GM23338 (cell line): ENCODE measurements around the gene FANCC. TPM values are rescaled to one million over a fixed set of nuclear protein-coding genes. Genes with fewer than 3 reads are reported as not detected.

Source experiments
- ATAC-seq: fragments of 200-7000 bp; cut with Tn5 transposase; 3 replicates; pipeline ENCODE4 v1.9.1; 2020
- DNase-seq: peaks from one replicate; pipeline ENCODE4 v3.0.0-alpha.2; 2015; ENCODE audit warnings: low spot score
- H2AFZ ChIP-seq: fragments of 200-600 bp; sonication (generic); 2 replicates; pipeline ENCODE4 v1.8.0; 2016; ENCODE audit warnings: antibody characterized with exemption, mild to moderate bottlenecking, moderate library complexity
- H3F3A ChIP-seq: fragments of 200-600 bp; sonication (generic); replicated peaks from 2 replicates; pipeline ENCODE4 v1.8.0; 2017; ENCODE audit warnings: antibody characterized with exemption, mixed run types, low read depth
- H3K27ac ChIP-seq: fragments of 200-600 bp; sonication (generic); 2 replicates; pipeline ENCODE4 v1.6.1; 2016; ENCODE audit warnings: low read depth
- H3K27me3 ChIP-seq: fragments of 200-600 bp; sonication (generic); 2 replicates; pipeline ENCODE4 v1.8.0; 2016; ENCODE audit warnings: mild to moderate bottlenecking, mixed run types, moderate library complexity; ENCODE audit not compliant: insufficient read depth
- H3K36me3 ChIP-seq: fragments of 200-600 bp; sonication (generic); 2 replicates; pipeline ENCODE4 v1.8.0; 2016; ENCODE audit warnings: mild to moderate bottlenecking; ENCODE audit not compliant: insufficient read depth
- H3K4me1 ChIP-seq: fragments of 200-600 bp; sonication (generic); 2 replicates; pipeline ENCODE4 v1.8.0; 2016; ENCODE audit warnings: mild to moderate bottlenecking, moderate library complexity; ENCODE audit not compliant: insufficient read depth
- H3K4me2 ChIP-seq: fragments of 200-600 bp; sonication (generic); 2 replicates; pipeline ENCODE4 v1.7.1; 2017; ENCODE audit warnings: mixed run types
- H3K4me3 ChIP-seq: fragments of 200-600 bp; sonication (generic); 2 replicates; pipeline ENCODE4 v1.6.1; 2016; ENCODE audit warnings: mixed run types
- H3K79me2 ChIP-seq: fragments of 200-600 bp; sonication (generic); replicated peaks from 2 replicates; pipeline ENCODE4 v1.8.0; 2017; ENCODE audit warnings: mild to moderate bottlenecking; ENCODE audit not compliant: insufficient read depth
- H3K9me2 ChIP-seq: fragments of 200-600 bp; sonication (generic); 2 replicates; pipeline ENCODE4 v1.8.0; 2017; ENCODE audit not compliant: insufficient read depth
- H4K20me1 ChIP-seq: fragments of 200-600 bp; sonication (generic); replicated peaks from 2 replicates; pipeline ENCODE4 v1.8.0; 2017; ENCODE audit warnings: mild to moderate bottlenecking; ENCODE audit not compliant: insufficient read depth
- H3K27ac Mint-ChIP-seq: 2 replicates; pipeline ENCODE4 v1.8.0; 2020; ENCODE audit warnings: inconsistent platforms, mild to moderate bottlenecking, moderate library complexity, mixed read lengths
- H3K27me3 Mint-ChIP-seq: 3 replicates; pipeline ENCODE4 v1.8.0; 2022; ENCODE audit warnings: low read depth, mild to moderate bottlenecking, moderate library complexity, mixed read lengths, inconsistent platforms; ENCODE audit not compliant: insufficient read depth, poor library complexity
- H3K36me3 Mint-ChIP-seq: 3 replicates; pipeline ENCODE4 v1.8.0; 2021; ENCODE audit warnings: low read depth, mild to moderate bottlenecking, inconsistent platforms, moderate library complexity, mixed read lengths
- H3K4me1 Mint-ChIP-seq: 3 replicates; pipeline ENCODE4 v1.8.0; 2020; ENCODE audit warnings: mild to moderate bottlenecking, inconsistent platforms, mixed read lengths
- H3K4me3 Mint-ChIP-seq: 3 replicates; pipeline ENCODE4 v1.8.0; 2021; ENCODE audit warnings: moderate library complexity, mild to moderate bottlenecking, inconsistent platforms, mixed read lengths
- H3K9me3 Mint-ChIP-seq: 3 replicates; pipeline ENCODE4 v1.8.0; 2020; ENCODE audit warnings: moderate library complexity, mild to moderate bottlenecking, inconsistent platforms, mixed read lengths
- CREB1 ChIP-seq: fragments of 250-450 bp; sonication (Bioruptor Pico); IDR thresholded peaks from 2 replicates; pipeline ENCODE4 v1.5.0; 2020; ENCODE audit warnings: low read depth, mild to moderate bottlenecking, moderate library complexity
- ETS1 ChIP-seq: IDR thresholded peaks from 2 replicates; pipeline ENCODE4 v1.6.1; 2016; ENCODE audit warnings: antibody characterized with exemption
- EZH2 ChIP-seq: fragments of 200-600 bp; sonication (generic); IDR thresholded peaks from one replicate; pipeline ENCODE4 v1.8.0; 2017; ENCODE audit warnings: antibody characterized with exemption, mild to moderate bottlenecking, low read depth; ENCODE audit not compliant: unreplicated experiment
- EZH2phosphoT487 ChIP-seq: fragments of 200-600 bp; sonication (generic); IDR thresholded peaks from one replicate; pipeline ENCODE4 v1.8.1; 2018; ENCODE audit warnings: antibody characterized with exemption; ENCODE audit not compliant: unreplicated experiment
- JUNB ChIP-seq: IDR thresholded peaks from one replicate; pipeline ENCODE4 v1.6.1; 2016; ENCODE audit warnings: antibody characterized with exemption; ENCODE audit not compliant: unreplicated experiment
- NANOG ChIP-seq: IDR thresholded peaks from 2 replicates; pipeline ENCODE4 v1.6.1; 2016; ENCODE audit warnings: antibody characterized with exemption, borderline replicate concordance
- POLR2AphosphoS5 ChIP-seq: IDR thresholded peaks from 2 replicates; pipeline ENCODE4 v1.6.1; 2016; ENCODE audit warnings: antibody characterized with exemption, low read depth
- STAT1 ChIP-seq: IDR thresholded peaks from one replicate; pipeline ENCODE4 v1.6.1; 2016; ENCODE audit warnings: antibody characterized with exemption; ENCODE audit not compliant: unreplicated experiment
- ZNF114 ChIP-seq: fragments of 250-450 bp; sonication (Bioruptor Pico); IDR thresholded peaks from 2 replicates; pipeline ENCODE4 v1.5.0; 2020; ENCODE audit warnings: mild to moderate bottlenecking, moderate library complexity
- ZNF331 ChIP-seq: fragments of 250-450 bp; sonication (Bioruptor Pico); IDR thresholded peaks from 2 replicates; pipeline ENCODE4 v1.5.0; 2020; ENCODE audit warnings: low read depth, mild to moderate bottlenecking, moderate library complexity
- polyA plus RNA-seq: library from polyadenylated mRNA; unstranded; fragments of >200 nt; fragmentation: Nextera tagmentation; extraction: Ambion mirVana; gene quantifications from 2 replicates; pipeline ENCODE4 v1.2.1, GENCODE V29; 2016
- total RNA-seq: library from RNA; depleted of rRNA; stranded (reverse); fragments of >200 nt; shearing (Covaris generic); gene quantifications from 2 replicates; pipeline ENCODE4 v1.2.3, GENCODE V29; 2014
- TF ChIP-seq, protein P1 (sequence below): fragments of 250-450 bp; sonication (Bioruptor Pico); IDR thresholded peaks from 2 replicates; pipeline ENCODE4 v1.5.0; 2020; ENCODE audit warnings: mild to moderate bottlenecking, moderate library complexity
- TF ChIP-seq, protein P2 (sequence below), 2 experiments: fragments of 200-600 bp in 1 of 2; sonication (generic) in 1 of 2; conservative IDR thresholded peaks; 2 replicates each; pipeline versions ENCODE4 v1.5.1 to v1.6.1; 2016 to 2017; ENCODE audit warnings: antibody characterized with exemption in 2 of 2, low read depth in 2 of 2, mild to moderate bottlenecking in 2 of 2, moderate library complexity in 1 of 2
- TF ChIP-seq, protein P3 (sequence below): IDR thresholded peaks from one replicate; pipeline ENCODE4 v1.6.1; 2018; ENCODE audit warnings: antibody characterized with exemption; ENCODE audit not compliant: unreplicated experiment

The FANCC gene
- total and polyA plus RNA-seq, 2 experiments from 2014 or later: 7.8 to 18.1 TPM

DNA sequence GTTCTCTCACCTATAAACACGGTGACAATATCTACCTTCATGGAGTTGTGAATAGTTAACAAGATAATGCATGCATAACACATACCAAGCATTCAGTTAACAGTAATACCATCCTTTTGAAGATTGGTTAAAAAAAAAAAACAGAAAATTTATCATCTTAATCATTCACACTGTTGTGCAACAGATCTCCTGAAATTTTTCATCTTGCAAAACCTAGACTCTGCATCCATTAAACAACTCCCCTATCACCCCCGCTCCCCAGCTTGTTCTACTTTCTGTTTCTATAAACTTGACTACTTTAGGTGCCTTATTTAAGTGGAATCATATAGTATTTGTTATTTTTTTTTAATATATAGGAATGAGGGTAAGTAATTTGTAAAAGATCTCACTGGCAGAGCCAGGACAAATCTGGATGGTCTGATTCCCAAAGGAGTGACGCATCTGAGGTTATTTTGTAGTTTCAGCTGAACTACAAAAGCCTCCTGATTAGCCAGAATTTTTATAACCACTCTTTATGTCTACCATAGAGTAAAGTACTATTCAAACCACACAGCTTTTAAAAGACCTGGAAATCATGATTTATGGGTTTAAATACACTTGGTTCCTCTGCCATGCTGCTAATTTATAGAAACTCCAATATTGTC, 93.0 kb downstream of the FANCC start:
- no peaks in the 10 kb centered on the region for H3K79me2 ChIP-seq
- H3K4me1 ChIP-seq: no peaks in the 10 kb centered on the region
- TF ChIP-seq JUNB: no peak
- no peak for TF ChIP-seq STAT1
- no peak for TF ChIP-seq CREB1 (CRISPR knock-in tag)
- TF ChIP-seq, protein P1, sequence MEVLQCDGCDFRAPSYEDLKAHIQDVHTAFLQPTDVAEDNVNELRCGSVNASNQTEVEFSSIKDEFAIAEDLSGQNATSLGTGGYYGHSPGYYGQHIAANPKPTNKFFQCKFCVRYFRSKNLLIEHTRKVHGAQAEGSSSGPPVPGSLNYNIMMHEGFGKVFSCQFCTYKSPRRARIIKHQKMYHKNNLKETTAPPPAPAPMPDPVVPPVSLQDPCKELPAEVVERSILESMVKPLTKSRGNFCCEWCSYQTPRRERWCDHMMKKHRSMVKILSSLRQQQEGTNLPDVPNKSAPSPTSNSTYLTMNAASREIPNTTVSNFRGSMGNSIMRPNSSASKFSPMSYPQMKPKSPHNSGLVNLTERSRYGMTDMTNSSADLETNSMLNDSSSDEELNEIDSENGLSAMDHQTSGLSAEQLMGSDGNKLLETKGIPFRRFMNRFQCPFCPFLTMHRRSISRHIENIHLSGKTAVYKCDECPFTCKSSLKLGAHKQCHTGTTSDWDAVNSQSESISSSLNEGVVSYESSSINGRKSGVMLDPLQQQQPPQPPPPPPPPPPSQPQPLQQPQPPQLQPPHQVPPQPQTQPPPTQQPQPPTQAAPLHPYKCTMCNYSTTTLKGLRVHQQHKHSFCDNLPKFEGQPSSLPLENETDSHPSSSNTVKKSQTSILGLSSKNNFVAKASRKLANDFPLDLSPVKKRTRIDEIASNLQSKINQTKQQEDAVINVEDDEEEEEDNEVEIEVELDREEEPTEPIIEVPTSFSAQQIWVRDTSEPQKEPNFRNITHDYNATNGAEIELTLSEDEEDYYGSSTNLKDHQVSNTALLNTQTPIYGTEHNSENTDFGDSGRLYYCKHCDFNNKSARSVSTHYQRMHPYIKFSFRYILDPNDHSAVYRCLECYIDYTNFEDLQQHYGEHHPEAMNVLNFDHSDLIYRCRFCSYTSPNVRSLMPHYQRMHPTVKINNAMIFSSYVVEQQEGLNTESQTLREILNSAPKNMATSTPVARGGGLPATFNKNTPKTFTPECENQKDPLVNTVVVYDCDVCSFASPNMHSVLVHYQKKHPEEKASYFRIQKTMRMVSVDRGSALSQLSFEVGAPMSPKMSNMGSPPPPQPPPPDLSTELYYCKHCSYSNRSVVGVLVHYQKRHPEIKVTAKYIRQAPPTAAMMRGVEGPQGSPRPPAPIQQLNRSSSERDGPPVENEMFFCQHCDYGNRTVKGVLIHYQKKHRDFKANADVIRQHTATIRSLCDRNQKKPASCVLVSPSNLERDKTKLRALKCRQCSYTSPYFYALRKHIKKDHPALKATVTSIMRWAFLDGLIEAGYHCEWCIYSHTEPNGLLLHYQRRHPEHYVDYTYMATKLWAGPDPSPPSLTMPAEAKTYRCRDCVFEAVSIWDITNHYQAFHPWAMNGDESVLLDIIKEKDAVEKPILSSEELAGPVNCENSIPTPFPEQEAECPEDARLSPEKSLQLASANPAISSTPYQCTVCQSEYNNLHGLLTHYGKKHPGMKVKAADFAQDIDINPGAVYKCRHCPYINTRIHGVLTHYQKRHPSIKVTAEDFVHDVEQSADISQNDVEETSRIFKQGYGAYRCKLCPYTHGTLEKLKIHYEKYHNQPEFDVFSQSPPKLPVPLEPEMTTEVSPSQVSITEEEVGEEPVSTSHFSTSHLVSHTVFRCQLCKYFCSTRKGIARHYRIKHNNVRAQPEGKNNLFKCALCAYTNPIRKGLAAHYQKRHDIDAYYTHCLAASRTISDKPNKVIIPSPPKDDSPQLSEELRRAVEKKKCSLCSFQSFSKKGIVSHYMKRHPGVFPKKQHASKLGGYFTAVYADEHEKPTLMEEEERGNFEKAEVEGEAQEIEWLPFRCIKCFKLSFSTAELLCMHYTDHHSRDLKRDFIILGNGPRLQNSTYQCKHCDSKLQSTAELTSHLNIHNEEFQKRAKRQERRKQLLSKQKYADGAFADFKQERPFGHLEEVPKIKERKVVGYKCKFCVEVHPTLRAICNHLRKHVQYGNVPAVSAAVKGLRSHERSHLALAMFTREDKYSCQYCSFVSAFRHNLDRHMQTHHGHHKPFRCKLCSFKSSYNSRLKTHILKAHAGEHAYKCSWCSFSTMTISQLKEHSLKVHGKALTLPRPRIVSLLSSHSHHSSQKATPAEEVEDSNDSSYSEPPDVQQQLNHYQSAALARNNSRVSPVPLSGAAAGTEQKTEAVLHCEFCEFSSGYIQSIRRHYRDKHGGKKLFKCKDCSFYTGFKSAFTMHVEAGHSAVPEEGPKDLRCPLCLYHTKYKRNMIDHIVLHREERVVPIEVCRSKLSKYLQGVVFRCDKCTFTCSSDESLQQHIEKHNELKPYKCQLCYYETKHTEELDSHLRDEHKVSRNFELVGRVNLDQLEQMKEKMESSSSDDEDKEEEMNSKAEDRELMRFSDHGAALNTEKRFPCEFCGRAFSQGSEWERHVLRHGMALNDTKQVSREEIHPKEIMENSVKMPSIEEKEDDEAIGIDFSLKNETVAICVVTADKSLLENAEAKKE: no peak
- TF ChIP-seq, protein P2, sequence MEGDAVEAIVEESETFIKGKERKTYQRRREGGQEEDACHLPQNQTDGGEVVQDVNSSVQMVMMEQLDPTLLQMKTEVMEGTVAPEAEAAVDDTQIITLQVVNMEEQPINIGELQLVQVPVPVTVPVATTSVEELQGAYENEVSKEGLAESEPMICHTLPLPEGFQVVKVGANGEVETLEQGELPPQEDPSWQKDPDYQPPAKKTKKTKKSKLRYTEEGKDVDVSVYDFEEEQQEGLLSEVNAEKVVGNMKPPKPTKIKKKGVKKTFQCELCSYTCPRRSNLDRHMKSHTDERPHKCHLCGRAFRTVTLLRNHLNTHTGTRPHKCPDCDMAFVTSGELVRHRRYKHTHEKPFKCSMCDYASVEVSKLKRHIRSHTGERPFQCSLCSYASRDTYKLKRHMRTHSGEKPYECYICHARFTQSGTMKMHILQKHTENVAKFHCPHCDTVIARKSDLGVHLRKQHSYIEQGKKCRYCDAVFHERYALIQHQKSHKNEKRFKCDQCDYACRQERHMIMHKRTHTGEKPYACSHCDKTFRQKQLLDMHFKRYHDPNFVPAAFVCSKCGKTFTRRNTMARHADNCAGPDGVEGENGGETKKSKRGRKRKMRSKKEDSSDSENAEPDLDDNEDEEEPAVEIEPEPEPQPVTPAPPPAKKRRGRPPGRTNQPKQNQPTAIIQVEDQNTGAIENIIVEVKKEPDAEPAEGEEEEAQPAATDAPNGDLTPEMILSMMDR (conservative IDR thresholded peaks at IDR 0.05; ENCODE audit: low read depth in 2 of 2): no peak
- no peak for TF ChIP-seq ZNF114 (CRISPR knock-in tag)
- TF ChIP-seq POLR2AphosphoS5: no peak
- TF ChIP-seq, protein P3, sequence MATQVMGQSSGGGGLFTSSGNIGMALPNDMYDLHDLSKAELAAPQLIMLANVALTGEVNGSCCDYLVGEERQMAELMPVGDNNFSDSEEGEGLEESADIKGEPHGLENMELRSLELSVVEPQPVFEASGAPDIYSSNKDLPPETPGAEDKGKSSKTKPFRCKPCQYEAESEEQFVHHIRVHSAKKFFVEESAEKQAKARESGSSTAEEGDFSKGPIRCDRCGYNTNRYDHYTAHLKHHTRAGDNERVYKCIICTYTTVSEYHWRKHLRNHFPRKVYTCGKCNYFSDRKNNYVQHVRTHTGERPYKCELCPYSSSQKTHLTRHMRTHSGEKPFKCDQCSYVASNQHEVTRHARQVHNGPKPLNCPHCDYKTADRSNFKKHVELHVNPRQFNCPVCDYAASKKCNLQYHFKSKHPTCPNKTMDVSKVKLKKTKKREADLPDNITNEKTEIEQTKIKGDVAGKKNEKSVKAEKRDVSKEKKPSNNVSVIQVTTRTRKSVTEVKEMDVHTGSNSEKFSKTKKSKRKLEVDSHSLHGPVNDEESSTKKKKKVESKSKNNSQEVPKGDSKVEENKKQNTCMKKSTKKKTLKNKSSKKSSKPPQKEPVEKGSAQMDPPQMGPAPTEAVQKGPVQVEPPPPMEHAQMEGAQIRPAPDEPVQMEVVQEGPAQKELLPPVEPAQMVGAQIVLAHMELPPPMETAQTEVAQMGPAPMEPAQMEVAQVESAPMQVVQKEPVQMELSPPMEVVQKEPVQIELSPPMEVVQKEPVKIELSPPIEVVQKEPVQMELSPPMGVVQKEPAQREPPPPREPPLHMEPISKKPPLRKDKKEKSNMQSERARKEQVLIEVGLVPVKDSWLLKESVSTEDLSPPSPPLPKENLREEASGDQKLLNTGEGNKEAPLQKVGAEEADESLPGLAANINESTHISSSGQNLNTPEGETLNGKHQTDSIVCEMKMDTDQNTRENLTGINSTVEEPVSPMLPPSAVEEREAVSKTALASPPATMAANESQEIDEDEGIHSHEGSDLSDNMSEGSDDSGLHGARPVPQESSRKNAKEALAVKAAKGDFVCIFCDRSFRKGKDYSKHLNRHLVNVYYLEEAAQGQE: no peak
- no peak for TF ChIP-seq ZNF331 (CRISPR knock-in tag)
- no peak for TF ChIP-seq NANOG
- no peak for TF ChIP-seq EZH2
- TF ChIP-seq ETS1: no peak
- no peak for TF ChIP-seq EZH2phosphoT487
- H3K27me3 ChIP-seq: no peaks in the 10 kb centered on the region
- peaks cover 4% of the 10 kb centered on the region; the same call in 1 of the 3 replicates for H3K36me3 Mint-ChIP-seq
- DNase-seq (no peak), ATAC-seq (no peak)
- no peaks in the 10 kb centered on the region for H3K36me3 ChIP-seq
- no peaks in the 10 kb centered on the region for H3K27me3 Mint-ChIP-seq
- no peak overlapping the region for H2AFZ ChIP-seq
- no peaks in the 10 kb centered on the region for H3F3A ChIP-seq
- no peak overlapping the region for H3K27ac Mint-ChIP-seq
- no peak overlapping the region for H3K4me3 ChIP-seq
- H3K9me3 Mint-ChIP-seq: no peaks in the 10 kb centered on the region
- no peaks in the 10 kb centered on the region for H4K20me1 ChIP-seq
- no peak overlapping the region for H3K4me2 ChIP-seq
- peaks cover 2% of the 10 kb centered on the region; the same call in 1 of the 3 replicates for H3K4me1 Mint-ChIP-seq
- no peaks in the 10 kb centered on the region for H3K9me2 ChIP-seq
- H3K27ac ChIP-seq: no peak overlapping the region
- H3K4me3 Mint-ChIP-seq: no peak overlapping the region
